GM18870 (cell line): ENCODE results near the gene DTX2.
"Not testable (repeated sequence)": the region's sequence is repeated elsewhere in the genome, so short reads cannot be mapped to it uniquely, and the experiment has no call there.

ENCODE experiments used
- ATAC-seq: cut with Tn5 transposase; IDR thresholded peaks from one replicate; pipeline ENCODE4 v1.9.1; 2021; ENCODE audit warnings: moderate library complexity; ENCODE audit not compliant: unreplicated experiment

The DTX2 gene

DNA sequence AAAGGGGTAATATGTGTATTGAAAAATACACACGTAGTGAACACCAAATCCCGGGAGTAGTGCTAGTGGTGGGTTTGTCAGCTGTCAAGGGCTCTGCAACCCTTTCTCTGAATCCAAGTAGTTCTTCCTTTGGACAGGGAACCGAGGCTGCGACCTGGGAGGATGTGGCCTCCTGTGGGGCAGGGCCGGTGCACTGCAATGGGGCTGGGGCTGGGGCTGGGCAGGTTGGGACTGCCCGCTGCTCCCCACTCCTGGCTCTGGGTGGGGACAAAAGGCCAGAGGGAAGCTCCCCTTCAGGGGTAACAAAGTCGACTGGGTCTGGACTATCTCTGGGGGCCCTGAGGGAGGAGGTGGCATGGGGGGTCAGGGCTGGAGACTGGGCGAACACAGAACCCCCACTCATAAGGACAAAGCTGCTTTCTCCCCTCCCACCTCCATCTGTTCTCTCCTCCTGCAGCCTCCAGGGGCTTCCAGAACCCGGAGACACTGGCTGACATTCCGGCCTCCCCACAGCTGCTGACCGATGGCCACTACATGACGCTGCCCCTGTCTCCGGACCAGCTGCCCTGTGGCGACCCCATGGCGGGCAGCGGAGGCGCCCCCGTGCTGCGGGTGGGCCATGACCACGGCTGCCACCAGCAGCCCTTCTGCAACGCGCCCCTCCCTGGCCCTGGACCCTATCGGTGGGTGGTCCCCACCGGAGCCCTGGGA, 49.8 kb downstream of the DTX2 start:
- not testable (repeated sequence) for ATAC-seq

DNA sequence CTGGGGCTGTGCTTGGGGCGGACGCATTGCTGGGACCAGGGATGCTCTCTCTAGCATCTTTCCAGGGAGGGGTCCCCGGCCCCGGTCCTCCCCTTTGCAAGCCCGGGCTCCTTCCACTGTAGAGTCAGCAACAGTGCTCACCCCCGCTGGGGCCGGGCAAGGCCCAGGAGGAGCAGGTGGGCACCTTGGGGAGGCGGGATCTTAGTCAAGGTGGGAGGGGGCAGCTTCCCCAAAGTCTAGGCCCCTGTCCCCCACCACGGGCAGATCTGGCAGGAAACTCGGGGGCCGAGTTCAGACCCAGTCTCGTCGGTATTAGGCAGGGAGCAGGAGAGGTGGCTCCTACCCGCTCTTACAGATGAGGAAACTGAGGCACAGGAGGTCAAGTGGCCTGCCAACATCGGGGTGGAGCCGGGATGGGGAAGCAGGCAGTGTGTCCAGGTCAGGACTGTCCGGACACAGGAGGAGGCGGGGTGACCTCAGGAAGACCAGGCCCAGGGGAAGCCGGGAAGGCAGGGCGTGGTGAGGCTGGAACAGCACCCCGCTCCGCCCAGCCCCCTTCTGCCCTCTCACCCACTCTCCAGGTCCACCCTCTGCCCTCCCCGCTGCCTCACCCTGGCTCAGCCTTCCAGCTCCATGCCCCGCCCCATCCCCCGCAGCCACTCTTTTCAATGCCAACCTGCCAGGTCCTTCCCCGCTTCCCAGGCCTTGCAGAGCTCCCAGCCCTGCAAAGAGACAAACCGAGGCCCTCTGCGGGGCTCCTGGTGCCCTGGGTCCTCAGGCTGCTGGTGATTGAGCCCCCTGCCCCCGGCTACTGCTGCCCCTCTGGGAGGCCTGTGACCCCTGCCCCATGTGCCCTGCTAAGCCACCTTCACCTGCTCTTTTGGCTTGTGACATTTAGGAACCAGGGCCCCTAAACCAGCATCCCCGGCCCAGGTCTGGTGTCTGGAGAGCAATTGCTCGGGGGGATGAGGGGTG, 50.7 kb downstream of the DTX2 start:
- ATAC-seq = not testable (repeated sequence)

DNA sequence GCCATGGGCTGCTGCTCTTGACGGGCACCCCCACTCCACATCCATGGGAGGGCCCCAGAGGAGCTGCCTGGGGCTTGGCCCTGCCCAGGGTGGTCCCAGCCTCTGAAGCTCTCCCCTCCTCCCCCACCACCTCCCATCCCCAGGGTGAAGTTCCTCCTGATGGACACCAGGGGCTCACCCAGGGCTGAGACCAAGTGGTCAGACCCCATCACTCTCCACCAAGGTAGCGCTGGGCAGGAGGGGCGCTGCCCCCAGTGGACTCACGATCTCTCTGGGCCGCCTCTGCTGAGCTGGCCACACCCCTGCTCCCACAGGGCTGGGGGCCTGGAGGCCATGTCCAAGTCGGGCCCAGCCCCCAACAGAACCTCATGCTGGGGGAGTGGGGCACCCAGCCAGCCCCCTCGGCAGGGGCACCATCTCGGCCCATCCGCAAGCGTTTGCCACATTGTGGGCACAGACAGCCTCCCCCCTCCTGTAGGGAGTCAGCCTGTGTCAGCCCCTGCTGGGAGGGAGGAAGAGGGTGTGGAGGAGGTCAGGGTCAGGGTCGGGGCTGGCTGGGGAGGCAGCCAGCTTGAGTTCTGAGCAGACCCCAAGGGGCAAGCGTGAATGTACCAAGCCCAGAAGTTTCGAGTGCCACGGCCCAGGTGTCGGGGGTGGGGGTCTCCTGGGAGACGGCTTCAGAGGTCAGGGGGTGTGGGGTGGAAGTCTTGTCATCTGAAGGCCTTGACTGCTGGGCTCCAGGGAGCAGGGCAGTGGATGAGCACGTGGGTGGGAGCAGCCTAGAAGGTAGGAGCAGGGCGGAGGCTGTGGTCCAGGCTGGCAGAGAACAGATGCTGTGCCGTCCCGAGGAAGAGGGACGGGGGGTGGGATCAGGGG, 51.7 kb downstream of the DTX2 start:
- no peak for ATAC-seq

DNA sequence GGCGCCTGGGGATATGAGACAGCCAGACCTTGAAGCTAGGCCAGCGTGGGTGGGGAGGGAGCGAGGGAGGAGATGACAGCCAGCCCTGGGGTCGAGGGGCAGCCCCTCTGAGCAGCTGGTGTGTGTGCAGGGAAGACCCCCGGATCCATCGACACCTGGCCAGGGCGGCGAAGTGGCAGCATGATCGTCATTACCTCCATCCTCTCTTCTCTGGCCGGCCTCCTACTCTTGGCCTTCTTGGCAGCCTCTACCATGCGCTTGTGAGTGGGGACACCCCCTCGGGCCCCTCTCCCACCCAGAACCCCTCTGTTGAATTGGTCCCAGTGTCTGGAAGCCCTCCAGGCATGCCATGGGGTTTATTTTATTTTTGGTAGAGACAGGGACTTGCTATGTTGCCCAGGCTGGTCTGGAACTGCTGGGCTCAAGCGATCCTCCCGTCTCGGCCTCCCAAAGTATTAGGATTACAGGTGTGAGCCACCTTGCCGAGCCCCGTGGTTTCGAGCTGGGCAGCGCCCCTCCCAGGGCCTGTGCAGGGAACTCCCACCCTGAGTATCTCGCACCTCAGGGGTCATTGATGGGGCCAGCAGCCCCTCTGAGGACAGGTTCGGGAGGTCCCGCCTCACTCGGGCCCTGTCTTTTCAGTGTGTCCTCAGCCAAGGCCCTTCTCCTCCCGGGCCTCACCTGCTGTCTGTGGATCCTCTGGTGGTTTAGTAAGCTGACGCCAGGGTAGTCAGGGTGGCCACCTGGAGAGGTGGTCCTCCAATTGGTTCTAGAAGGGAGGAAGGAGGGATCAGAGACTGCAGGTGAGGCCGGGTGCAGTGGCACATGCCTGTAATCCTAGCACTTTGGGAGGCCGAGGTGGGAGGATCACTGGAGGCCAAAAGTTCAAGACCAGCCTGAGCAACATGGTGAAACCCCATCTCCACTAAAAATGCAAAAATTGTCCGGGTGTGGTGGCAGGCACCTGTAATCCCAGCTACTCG, 52.6 kb downstream of the DTX2 start:
- ATAC-seq = no peak

DNA sequence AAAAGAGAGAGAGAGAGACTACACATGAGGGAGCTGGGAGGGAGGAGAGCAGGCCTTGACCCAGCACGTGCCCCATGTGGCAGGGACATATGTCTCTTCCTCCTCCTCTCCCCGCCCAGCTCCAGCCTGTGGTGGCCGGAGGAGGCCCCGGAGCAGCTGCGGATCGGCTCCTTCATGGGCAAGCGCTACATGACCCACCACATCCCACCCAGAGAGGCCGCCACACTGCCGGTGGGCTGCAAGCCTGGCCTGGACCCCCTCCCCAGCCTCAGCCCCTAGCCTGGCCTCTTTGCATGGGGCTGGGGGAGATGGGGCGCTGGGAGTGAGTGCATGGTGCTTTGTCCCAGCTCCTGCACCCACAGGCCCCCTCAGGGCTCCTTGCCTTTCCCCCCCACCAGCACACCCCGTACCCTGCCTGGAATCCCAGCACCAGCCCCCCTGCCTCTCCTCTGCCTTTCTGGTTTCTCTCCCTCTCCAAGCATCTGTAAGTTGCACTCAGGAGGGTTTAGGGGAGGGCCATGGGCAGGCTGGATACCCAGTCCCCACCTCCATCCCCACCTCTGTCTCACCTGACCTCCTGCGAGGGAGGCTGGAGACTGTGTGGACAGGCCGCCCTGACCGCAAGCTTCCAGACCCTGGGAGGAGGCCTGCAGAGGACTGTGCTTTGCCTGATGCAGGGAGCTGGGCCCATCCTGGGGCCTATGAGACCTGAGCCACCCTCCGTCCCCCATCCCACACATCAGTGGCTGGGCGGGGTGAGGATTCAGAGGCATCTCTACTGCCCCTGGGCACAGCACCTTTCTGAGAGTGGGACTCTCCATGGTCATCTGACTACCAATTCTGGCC, 53.6 kb downstream of the DTX2 start:
- no peak for ATAC-seq

DNA sequence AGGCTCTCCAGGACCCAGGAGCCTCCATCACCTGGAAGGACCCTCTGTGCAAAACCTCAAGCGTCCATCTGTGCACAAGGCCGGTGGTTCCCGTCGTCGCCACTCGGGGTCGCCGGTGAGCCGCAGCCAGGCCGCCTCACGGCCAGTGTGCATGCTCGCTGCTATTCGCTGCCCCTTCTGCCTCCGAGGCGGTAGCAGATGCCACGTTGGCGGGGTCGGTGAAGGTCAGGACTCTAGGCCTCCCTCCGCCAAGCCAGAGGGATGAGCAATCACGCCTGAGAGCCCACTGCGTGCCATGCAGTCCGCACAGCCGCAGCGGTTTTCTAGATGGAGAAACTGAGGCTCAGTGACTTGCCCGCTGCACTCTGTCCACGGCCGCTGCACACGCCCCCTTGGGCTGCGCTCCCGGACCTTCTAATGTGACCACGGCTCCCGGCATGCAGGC, 54.5 kb downstream of the DTX2 start:
- ATAC-seq = no peak

DNA sequence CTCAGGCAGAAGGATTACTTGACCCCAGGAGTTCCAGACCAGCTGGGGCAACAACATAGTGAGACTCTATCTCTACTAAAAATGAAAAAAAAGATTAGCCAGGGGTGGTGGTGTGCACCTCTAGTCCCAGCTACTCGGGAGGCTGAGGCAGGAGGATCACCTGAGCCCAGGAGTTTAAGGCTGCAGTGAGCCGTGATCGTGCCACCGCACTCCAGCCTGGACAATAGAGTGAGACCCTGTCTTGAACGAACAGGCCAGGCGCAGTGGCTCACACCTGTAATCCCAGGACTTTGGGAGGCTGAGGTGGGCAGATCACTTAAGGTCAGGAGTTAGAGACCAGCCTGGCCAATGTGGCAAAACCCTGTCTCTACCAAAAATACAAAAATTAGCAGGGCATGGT, 55.4 kb downstream of the DTX2 start:
- ATAC-seq = not testable (repeated sequence)

DNA sequence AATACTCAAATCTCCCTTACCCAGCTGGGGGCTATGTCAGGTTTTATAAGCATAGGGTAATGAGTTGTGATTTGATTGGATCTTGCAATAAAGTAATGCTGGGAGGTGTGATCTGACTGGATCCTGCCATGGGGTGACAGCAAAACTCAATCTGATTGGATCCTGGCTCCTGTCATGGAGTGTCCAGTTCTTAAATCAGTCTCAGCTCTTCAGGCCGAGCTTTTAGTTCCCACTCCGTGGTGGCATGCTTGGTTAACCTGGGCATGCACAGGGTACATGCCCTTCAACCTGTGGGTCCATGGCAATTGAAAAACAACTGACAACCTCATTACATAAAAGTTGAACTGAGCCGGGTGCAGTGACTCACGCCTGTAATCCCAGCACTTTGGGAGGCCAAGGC, 64.7 kb downstream of the DTX2 start:
- not testable (repeated sequence) for ATAC-seq

DNA sequence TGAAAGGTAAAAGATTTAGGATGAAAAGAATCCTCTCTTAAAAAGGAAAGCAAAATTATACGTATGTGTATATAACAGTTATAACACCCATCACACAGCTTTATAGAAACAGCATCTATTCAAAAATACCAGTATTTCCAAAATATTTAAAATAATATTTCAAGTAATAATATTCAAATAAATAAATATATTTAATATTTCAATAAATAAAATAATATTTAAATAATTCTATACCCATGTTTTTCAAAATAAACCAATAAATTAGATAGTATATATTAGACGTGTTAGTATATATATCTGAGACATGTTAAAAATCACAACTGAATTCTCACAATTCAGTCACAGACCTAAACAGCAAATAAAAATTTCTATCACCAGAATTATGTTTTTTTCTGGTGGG, 70.1 kb downstream of the DTX2 start:
- ATAC-seq = not testable (repeated sequence)

DNA sequence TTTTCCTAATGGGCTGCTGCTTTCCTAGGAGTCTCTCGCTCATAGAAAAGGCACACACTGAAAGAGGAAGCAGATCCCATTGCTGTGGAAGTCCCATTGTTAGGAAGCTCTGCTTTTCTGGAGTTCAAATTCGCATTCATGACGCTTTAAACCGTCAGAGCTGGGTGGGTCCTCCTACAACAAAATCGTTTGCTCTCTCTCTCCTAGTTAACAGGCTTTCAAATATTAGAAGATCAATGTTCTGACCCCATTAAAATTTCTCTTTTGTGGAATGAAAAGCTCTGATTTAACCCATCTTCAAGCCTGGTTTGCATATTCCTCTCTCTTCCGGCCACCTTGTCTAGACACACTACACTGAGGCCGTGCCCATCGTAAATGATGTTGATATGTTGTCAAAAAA, 81.7 kb downstream of the DTX2 start, which contains the start of gene SPDYE16:
SPDYE16 (minus strand) TSS at position 101 of the 400 bp plus-strand sequence. CDS start 1,838 bp downstream, outside the sequence.
- ATAC-seq = not testable (repeated sequence)

DNA sequence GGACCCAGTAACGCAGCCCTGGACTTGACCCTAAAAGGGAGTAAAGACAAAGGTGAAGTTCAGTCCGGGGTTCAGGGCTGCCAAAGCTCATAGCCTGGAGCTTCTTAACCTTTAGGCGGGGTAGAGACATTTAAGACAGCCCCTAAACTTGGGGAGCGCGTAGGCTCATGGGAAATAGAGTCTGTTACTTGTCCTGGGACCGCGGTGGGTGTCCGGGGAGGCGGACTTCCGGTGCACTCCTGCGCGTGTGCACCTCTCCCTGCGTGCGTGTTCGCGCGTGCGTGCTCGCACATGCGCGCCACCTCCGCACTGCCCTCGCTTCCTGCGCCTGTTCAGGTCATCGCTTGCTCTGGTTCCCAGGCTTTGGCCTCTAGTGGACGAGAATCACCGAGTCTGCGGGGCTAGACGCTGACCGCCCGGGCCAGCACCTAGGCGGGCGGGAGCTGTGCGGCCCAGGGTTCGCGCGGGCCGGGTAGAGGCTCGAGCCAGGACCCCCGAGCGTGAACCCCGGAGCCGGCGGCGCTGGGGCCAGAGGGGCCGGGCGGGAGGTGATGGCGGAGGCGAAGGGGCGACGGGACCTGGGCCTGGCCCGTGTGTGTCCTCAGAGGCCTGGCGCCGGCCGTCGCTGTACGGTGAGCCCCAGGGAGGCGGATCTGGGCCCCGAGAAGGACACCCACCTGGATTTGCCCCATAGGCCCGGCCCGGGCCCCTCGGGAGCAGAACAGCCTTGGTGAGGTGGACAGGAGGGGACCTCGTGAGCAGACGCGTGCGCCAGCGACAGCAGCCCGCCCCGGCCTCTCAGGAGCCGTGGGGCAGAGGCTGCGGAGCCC, 87.7 kb downstream of the DTX2 start:
- ATAC-seq = peak; percentile 98

DNA sequence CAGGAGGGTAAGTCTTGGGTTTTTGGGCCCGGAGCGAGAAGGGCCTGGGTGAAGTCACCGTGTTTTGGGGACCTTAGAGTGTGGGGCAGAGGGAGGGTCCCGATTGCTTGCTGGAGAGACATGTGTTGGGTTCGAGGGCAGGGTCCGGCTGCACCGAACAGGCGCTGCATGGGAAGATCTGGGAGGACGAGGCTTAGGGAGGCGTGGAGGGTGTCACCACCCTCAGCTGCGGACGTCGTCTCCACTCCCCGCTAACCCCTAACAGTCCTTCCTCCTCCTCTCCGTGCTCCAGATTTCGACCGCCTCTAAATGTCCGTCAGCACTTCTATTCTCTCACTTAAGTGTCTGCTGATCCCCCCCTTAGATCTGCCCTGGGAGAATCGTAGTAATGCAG, 88.3 kb downstream of the DTX2 start:
- ATAC-seq = not testable (repeated sequence)

DNA sequence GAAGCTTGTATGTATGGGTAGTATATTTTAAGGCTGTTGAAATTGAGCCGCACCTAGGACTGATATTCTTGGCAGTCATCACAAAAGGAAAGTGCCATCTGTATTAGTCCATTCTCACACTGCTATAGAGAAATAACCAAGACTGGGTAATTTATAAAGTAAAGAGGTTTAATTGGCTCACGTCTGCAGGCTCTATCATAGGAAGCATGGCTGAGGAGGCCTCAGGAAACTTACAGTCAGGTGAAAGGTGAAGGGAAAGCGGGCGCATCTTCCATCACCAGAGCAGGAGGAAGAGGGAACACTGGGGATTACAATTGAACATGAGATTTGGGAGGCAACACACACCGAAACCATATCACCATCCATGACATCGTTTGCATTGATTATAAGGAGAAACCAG, 90.5 kb downstream of the DTX2 start:
- ATAC-seq = not testable (repeated sequence)
